SU-DHL-6 (cell line): ENCODE data around the gene UBE2E1.

Experiments used
- H2AFZ ChIP-seq: fragments of 200-600 bp; sonication (generic); 2 replicates; pipeline ENCODE4 v1.6.1; 2014; ENCODE audit warnings: low read depth, mild to moderate bottlenecking, moderate library complexity, mixed read lengths, antibody characterized with exemption, low read length; ENCODE audit not compliant: severe bottlenecking
- H3F3A ChIP-seq: fragments of 200-600 bp; shearing (Covaris generic); 2 replicates; pipeline ENCODE4 v1.6.0; 2016; ENCODE audit warnings: antibody characterized with exemption, mild to moderate bottlenecking; ENCODE audit not compliant: insufficient read depth
- H3K27ac ChIP-seq: fragments of 200-600 bp; sonication (generic); 2 replicates; pipeline ENCODE4 v1.5.1; 2016; ENCODE audit warnings: low read depth, mild to moderate bottlenecking, low read length, moderate library complexity, mixed read lengths
- H3K27me3 ChIP-seq: fragments of 200-600 bp; sonication (generic), shearing (Covaris generic); 2 replicates; pipeline ENCODE4 v1.6.0; 2014; ENCODE audit warnings: mild to moderate bottlenecking, low read length
- H3K36me3 ChIP-seq: fragments of 200-600 bp; sonication (generic); 2 replicates; pipeline ENCODE4 v1.6.1; 2014; ENCODE audit warnings: mild to moderate bottlenecking, low read length, mixed read lengths
- H3K4me2 ChIP-seq: fragments of 300-600, 200-600 bp; shearing (Covaris generic), sonication (generic); 2 replicates; pipeline ENCODE4 v1.6.0; 2014; ENCODE audit warnings: low read length, low read depth, mild to moderate bottlenecking; ENCODE audit not compliant: poor library complexity, severe bottlenecking
- H3K4me3 ChIP-seq: fragments of 200-600 bp; sonication (generic); 2 replicates; pipeline ENCODE4 v1.5.1; 2014; ENCODE audit warnings: antibody characterized with exemption, low read length, mild to moderate bottlenecking, mixed read lengths; ENCODE audit not compliant: insufficient read depth, poor library complexity, severe bottlenecking
- H3K79me2 ChIP-seq: fragments of 200-600 bp; sonication (generic); 2 replicates; pipeline ENCODE4 v1.6.1; 2014; ENCODE audit warnings: mild to moderate bottlenecking, low read length, moderate library complexity; ENCODE audit not compliant: insufficient read depth
- H3K9ac ChIP-seq: fragments of 200-600 bp; sonication (generic); 2 replicates; pipeline ENCODE4 v1.7.0; 2014; ENCODE audit warnings: mild to moderate bottlenecking, low read length
- H3K9me2 ChIP-seq: fragments of 200-600 bp; sonication (generic); replicated peaks from 2 replicates; pipeline ENCODE4 v1.6.1; 2014; ENCODE audit warnings: low read length; ENCODE audit not compliant: insufficient read depth
- H3K9me3 ChIP-seq: fragments of 200-600 bp; sonication (generic); 2 replicates; pipeline ENCODE4 v1.6.1; 2014; ENCODE audit warnings: low read length, mixed read lengths; ENCODE audit not compliant: insufficient read depth
- H4K20me1 ChIP-seq: fragments of 200-600 bp; sonication (generic); 2 replicates; pipeline ENCODE4 v1.6.1; 2014; ENCODE audit warnings: low read depth, mild to moderate bottlenecking, antibody characterized with exemption, low read length, moderate library complexity, mixed read lengths
- CTCF ChIP-seq: fragments of 200-600 bp; sonication (generic); IDR thresholded peaks from one replicate; pipeline ENCODE4 v1.5.1; 2017; ENCODE audit warnings: antibody characterized with exemption, mild to moderate bottlenecking, low read length, moderate library complexity; ENCODE audit not compliant: insufficient read depth, poor library complexity, severe bottlenecking
- EZH2phosphoT487 ChIP-seq: fragments of 200-600 bp; sonication (generic), shearing (Covaris generic); conservative IDR thresholded peaks from 2 replicates; pipeline ENCODE4 v1.6.1; 2018; ENCODE audit warnings: mild to moderate bottlenecking, antibody characterized with exemption, low read length, moderate library complexity, mixed read lengths

Gene UBE2E1

DNA sequence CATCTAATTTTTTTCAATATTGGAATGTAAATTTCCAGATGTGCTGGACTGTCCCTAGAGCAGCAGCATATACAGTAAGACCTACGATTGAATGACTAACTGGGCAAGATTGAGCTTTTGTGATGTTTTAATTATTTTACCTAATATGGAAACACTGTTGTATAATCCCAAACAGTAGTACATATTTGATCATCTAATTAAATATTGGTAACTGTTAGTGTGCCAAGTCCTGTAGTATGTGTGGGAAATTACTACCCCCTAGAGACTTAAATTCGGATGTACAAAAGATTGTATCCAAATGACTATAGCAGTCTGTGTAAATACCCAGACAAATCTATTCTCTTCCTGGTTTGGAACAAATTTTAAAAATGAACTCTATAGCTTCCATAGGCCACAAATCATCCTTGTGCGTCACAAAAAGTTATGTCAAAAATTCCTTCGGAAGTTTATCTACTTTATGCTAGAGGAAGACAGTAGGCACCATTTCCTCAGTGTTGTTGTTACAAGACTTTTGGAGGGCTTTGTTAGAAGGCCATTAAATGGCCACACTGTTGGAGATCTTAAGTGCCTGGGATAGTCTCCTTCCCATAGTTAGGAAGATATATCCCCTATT lies 69.5 kb downstream of the UBE2E1 start:
- Histone ChIP-seq H3F3A (no peaks in the 10 kb centered on the region), H3K4me3 (no peak overlapping the region), H3K4me2 (no peak overlapping the region), H2AFZ (no peak overlapping the region), H3K36me3 (no peaks in the 10 kb centered on the region), H3K79me2 (no peaks in the 10 kb centered on the region), H3K27me3 (no peaks in the 10 kb centered on the region), H4K20me1 (no peaks in the 10 kb centered on the region), H3K9ac (no peak overlapping the region), H3K9me3 (no peaks in the 10 kb centered on the region), H3K9me2 (no peaks in the 10 kb centered on the region), H3K27ac (no peak overlapping the region)
- TF ChIP-seq CTCF = no peak
- no peak for TF ChIP-seq EZH2phosphoT487

GRCh38 chr3:23876923-23877322 lies 71.2 kb downstream of the UBE2E1 start:
- Histone ChIP-seq H3K4me2 (no peak overlapping the region), H3K9ac (no peak overlapping the region), H3K79me2 (no peaks in the 10 kb centered on the region), H3K9me2 (no peaks in the 10 kb centered on the region), H3K4me3 (no peak overlapping the region), H3K9me3 (no peaks in the 10 kb centered on the region), H3K36me3 (no peaks in the 10 kb centered on the region), H3K27ac (no peak overlapping the region), H3K27me3 (no peaks in the 10 kb centered on the region), H2AFZ (no peak overlapping the region), H3F3A (no peaks in the 10 kb centered on the region), H4K20me1 (peaks cover 2% of the 10 kb centered on the region; the same call in 1 of the 2 replicates)
- TF ChIP-seq CTCF (no peak), EZH2phosphoT487 (no peak)

- H3K27ac ChIP-seq = no peak overlapping the region
- H3K79me2 ChIP-seq = no peaks in the 10 kb centered on the region
- no peaks in the 10 kb centered on the region for H3K9me3 ChIP-seq
- no peaks in the 10 kb centered on the region for H3K9me2 ChIP-seq
- no peaks in the 10 kb centered on the region for H3K27me3 ChIP-seq
- no peak overlapping the region for H2AFZ ChIP-seq
- H3F3A ChIP-seq = no peaks in the 10 kb centered on the region
- no peaks in the 10 kb centered on the region for H3K36me3 ChIP-seq
- peaks cover 2% of the 10 kb centered on the region; the same call in 1 of the 2 replicates for H4K20me1 ChIP-seq
- no peak overlapping the region for H3K4me3 ChIP-seq
- H3K4me2 ChIP-seq = no peak overlapping the region
- TF ChIP-seq EZH2phosphoT487 (no peak), CTCF (no peak)
- H3K9ac ChIP-seq = no peak overlapping the region
Measured at GRCh38 chr3:23877329-23877980, 71.7 kb downstream of the UBE2E1 start.
